Activated CD4-positive, alpha-beta T cell treated with anti-CD3 and anti-CD28 coated beads for 36 hours (primary cell): ENCODE data around the gene TGFBI. TPM values are rescaled to one million over a fixed set of nuclear protein-coding genes. Genes with fewer than 3 reads are reported as not detected.

Source experiments
- ATAC-seq: fragments of 200-7000 bp; cut with Tn5 transposase; one replicate; pipeline ENCODE4 v1.10.0; 2021; ENCODE audit warnings: mild to moderate bottlenecking, moderate library complexity
- CTCF ChIA-PET: fragments of 350-600 bp; sonication (Branson Sonifier 250); formaldehyde crosslinking; loops from one replicate; lab custom pipeline; 2021; ENCODE audit warnings: antibody characterized with exemption; lab: Charles Lee
- POLR2A ChIA-PET: fragments of 350-600 bp; sonication (Branson Sonifier 250); formaldehyde crosslinking; loops from one replicate; lab custom pipeline; 2021; ENCODE audit warnings: antibody characterized with exemption, inconsistent platforms; lab: Charles Lee
- DNase-seq: peaks from one replicate; pipeline ENCODE4 v3.0.0-alpha.2; 2020
- H3K27ac Mint-ChIP-seq: one replicate; pipeline ENCODE4 v1.8.0; 2021; ENCODE audit warnings: mixed read lengths
- H3K27me3 Mint-ChIP-seq: one replicate; pipeline ENCODE4 v1.8.0; 2021; ENCODE audit warnings: mixed read lengths
- H3K36me3 Mint-ChIP-seq: one replicate; pipeline ENCODE4 v1.8.0; 2021; ENCODE audit warnings: low read depth, mixed read lengths
- H3K4me1 Mint-ChIP-seq: one replicate; pipeline ENCODE4 v1.8.0; 2021; ENCODE audit warnings: mixed read lengths
- H3K4me3 Mint-ChIP-seq: one replicate; pipeline ENCODE4 v1.8.0; 2021; ENCODE audit warnings: mild to moderate bottlenecking, moderate library complexity, mixed read lengths
- H3K9me3 Mint-ChIP-seq: one replicate; pipeline ENCODE4 v1.8.0; 2021; ENCODE audit warnings: low read depth, mixed read lengths
- intact Hi-C, 2 experiments: fragments of 100-400 bp; cut with DNase I in 1 of 2; cut with micrococcal nuclease in 1 of 2; formaldehyde crosslinking; loops; one replicate each; pipeline versions ENCODE4 v1.14.2 to v1.15.1; 2022 to 2024; cut with DNase I, micrococcal nuclease
- total RNA-seq, 2 experiments: library from RNA; stranded (reverse); gene quantifications; one replicate each; pipeline ENCODE4 v1.2.3, GENCODE V29; 2021

TGFBI gene
- total RNA-seq, 2 experiments from 2014 or later: not detected

DNA sequence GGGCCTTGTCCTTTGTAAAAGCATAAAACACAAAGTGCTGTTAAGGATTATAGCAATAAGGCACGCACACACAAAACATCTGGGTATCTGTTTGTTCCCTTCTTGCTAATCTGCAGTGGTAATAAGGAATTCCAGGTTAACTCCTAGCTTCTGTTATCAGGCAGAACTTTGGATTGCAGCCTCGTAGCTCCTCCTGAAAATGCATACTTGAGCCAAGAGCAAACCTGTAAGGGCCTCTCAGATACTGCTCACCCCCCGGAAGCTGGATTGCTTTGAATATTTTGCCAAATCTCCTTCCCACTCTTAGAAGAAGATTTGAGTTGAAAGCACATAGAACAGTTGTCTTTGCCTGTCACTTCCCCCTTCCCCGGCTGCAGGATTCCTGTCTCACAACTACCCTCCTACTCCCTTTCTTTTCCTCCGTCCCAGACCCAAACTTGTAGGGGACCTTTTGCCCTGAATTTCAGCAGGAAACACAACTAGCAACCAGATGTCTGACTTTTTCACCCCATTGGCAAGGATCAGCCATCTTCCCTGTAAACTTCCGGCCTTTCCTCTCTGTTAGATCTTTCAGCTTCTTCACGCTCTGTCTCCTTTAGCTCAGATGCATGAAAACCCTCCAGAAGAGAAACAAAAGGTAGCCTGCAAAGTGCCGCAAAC is 75.6 kb downstream of the TGFBI start:
- Mint-ChIP-seq H3K27me3 (peaks cover 7% of the 10 kb centered on the region), H3K4me3 (no peak overlapping the region), H3K27ac (no peak overlapping the region), H3K36me3 (no peaks in the 10 kb centered on the region), H3K4me1 (no peaks in the 10 kb centered on the region), H3K9me3 (no peaks in the 10 kb centered on the region)
- DNase-seq (no peak), ATAC-seq (no peak)
- intact Hi-C loops: no loop called here
- CTCF ChIA-PET: interaction anchor here (1.7 kb wide), 1 partner anchor 10 kb away, joined by 10 read pairs; no protein-coding TSS in a partner anchor
- POLR2A ChIA-PET: no interaction called here

DNA sequence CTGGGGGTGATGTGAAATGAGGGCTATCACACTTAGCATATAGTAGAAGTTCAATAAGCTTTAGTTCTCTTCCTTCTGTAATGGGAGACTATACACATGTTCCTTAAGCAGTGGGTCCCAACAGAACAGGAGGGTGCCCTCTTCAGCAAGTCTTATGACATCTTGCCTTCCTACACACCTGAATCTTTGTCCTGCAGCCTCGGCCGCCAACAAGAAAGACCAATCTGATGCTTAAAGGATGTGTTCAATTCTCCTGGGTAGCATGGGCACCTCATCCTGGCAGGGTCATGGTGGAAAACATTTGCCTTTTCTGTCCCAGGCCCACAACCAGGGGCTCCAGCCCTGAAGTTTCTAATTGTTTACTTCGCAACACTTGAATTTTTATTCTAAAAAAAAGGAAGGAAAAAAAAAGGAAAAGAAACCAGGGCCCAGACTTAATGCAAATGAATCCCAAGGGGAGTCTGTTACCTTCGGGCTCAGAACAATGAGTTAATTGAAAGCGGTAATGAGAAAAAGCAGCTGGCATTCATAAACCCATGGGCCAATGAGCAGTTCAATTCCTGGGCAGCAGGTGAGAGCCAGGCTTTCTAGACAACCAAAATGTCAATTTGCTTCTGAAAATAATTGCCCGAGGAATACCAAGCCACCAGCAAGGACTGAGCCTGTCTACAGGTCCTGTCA is 77.7 kb downstream of the TGFBI start:
- ChIA-PET CTCF (interaction anchor here (0.5 to 0.7 kb wide), 2 partner anchors 120 to 436 kb away, joined by 3 read pairs; no protein-coding TSS in a partner anchor), POLR2A (no interaction called here)
- H3K27me3 Mint-ChIP-seq: peaks cover 8% of the 10 kb centered on the region
- no peaks in the 10 kb centered on the region for H3K4me1 Mint-ChIP-seq
- intact Hi-C loops: no loop called here
- DNase-seq (no peak), ATAC-seq (no peak)
- H3K4me3 Mint-ChIP-seq: no peak overlapping the region
- no peaks in the 10 kb centered on the region for H3K36me3 Mint-ChIP-seq
- no peak overlapping the region for H3K27ac Mint-ChIP-seq
- H3K9me3 Mint-ChIP-seq: no peaks in the 10 kb centered on the region

DNA sequence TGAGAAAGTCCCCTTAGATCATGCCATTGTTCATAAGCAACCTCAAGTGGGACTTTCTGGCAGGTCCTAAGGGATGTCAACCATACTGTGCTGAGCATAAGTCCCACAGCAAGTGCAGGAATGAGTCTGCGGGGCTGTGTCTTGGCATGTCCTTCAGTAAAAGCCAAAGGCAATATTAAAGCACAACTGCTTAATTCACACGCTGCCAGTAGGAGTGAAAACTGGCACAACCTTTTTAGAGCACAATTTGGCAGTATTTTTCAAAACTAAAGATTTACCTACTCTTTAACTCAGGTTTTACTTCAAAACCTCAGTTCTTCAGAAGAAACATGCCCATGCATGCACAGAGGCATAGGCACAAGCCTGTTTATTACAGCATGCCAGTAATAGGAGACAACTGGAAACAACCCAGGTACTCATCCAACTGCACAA is 79.4 kb downstream of the TGFBI start:
- POLR2A ChIA-PET: no interaction called here
- H3K9me3 Mint-ChIP-seq: no peaks in the 10 kb centered on the region
- CTCF ChIA-PET: no interaction called here
- H3K36me3 Mint-ChIP-seq: no peaks in the 10 kb centered on the region
- DNase-seq (no peak), ATAC-seq (no peak)
- intact Hi-C loops: no loop called here
- no peak overlapping the region for H3K27ac Mint-ChIP-seq
- no peak overlapping the region for H3K4me3 Mint-ChIP-seq
- H3K27me3 Mint-ChIP-seq: peaks cover 8% of the 10 kb centered on the region
- no peaks in the 10 kb centered on the region for H3K4me1 Mint-ChIP-seq

DNA sequence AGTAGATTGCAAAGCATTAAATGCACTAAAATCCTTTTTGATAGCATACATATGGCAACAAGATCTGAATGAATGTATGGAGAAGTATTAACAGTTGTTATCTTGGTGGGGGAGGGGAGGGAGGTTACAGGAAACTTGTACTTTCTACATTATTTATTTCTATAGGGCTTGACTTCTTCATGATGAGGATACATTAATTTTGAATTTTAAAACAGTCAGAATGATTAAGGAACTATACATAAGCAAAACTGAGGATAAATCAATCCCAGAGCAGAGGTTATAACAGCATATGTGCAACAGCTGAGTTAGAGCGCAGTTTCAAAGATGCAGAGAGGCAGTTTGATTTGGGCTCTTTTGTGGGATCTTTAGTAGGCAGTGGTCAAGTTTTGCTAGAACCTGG is 80.0 kb downstream of the TGFBI start:
- ATAC-seq: no peak
- Mint-ChIP-seq H3K4me3 (no peak overlapping the region), H3K4me1 (no peaks in the 10 kb centered on the region), H3K9me3 (no peaks in the 10 kb centered on the region), H3K27ac (no peak overlapping the region), H3K27me3 (peaks cover 8% of the 10 kb centered on the region), H3K36me3 (no peaks in the 10 kb centered on the region)
- CTCF ChIA-PET: interaction anchor here (1.4 kb wide), 1 partner anchor 141 kb away, joined by 3 read pairs; no protein-coding TSS in a partner anchor
- POLR2A ChIA-PET: no interaction called here
- intact Hi-C loops: no loop called here
- DNase-seq: no peak

DNA sequence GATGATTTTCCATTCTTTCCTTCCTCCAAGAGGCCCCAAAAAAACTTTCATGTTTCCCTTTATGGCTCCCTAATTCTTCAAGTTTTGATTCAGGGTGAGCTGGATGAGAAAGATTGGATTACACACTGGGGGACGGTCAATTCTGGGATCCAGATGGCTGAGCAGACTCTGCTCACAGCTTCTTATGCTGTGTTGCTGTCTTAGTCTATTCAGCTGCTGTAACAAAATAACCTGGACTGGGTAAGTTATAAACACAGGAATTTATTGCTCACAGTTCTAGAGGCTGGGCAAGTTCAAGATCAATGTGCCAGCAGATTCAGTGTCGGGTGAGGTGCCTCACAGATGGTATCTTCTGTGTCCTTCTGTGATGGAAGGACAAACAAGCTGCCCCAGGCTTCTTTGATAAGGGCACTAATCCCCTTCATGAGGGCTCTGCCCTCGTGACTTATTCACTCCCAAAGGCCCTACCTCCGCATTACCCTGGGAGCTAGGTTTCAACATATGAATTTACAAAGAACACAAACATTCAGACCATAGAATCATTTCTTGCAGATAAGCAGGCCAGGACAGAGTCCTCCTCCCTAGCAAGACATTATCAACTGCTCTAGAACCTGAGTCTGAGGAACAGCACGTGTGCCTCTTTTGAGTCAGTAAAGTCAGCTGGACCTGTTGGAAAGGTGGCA is 80.8 kb downstream of the TGFBI start:
- Mint-ChIP-seq H3K36me3 (no peaks in the 10 kb centered on the region), H3K9me3 (no peaks in the 10 kb centered on the region), H3K27me3 (peaks cover 7% of the 10 kb centered on the region), H3K27ac (no peak overlapping the region), H3K4me1 (no peaks in the 10 kb centered on the region), H3K4me3 (no peak overlapping the region)
- intact Hi-C loops: no loop called here
- POLR2A ChIA-PET: no interaction called here
- ATAC-seq: no peak
- CTCF ChIA-PET: interaction anchor here (1.1 to 1.5 kb wide), 3 partner anchors 100 to 263 kb away, joined by 3 read pairs; no protein-coding TSS in a partner anchor
- no peak for DNase-seq

Other genes starting within 250 kb of the TGFBI start
- gene SLC25A48, start 194.3 kb upstream of the TGFBI start, total RNA-seq: not detected
- gene IL9, start 133.1 kb upstream of the TGFBI start, total RNA-seq: 10 to 100 TPM; 47.9 to 48.1 TPM
- gene LECT2, start 74.0 kb upstream of the TGFBI start, total RNA-seq: not detected
- gene SMAD5, start 103.9 kb downstream of the TGFBI start, total RNA-seq: 1 to 10 TPM; 5.4 to 7.7 TPM
- gene SMIM32, start 164.2 kb downstream of the TGFBI start, total RNA-seq: not detected